H7 (cell line): ENCODE results near the gene LRP2. TPM values are rescaled to one million over a fixed set of nuclear protein-coding genes. Genes with fewer than 3 reads are reported as not detected.
A peak's percentile ranks its signal among the peaks of the same experiment; 100 is the strongest.
"Not testable (repeated sequence)": the region's sequence is repeated elsewhere in the genome, so short reads cannot be mapped to it uniquely, and the experiment has no call there.

Source experiments
- DNase-seq: peaks from one replicate; pipeline ENCODE4 v3.0.0; 2012
- H3K27me3 ChIP-seq: 2 replicates; pipeline ENCODE4 v1.6.0; 2011; ENCODE audit warnings: mild to moderate bottlenecking, low read length; ENCODE audit not compliant: control insufficient read depth, insufficient read depth
- H3K36me3 ChIP-seq: replicated peaks from 2 replicates; pipeline ENCODE4 v1.5.1; 2011; ENCODE audit warnings: low read length; ENCODE audit not compliant: control insufficient read depth, insufficient read depth
- H3K4me3 ChIP-seq: 2 replicates; pipeline ENCODE4 v1.5.1; 2011; ENCODE audit warnings: low read depth, mild to moderate bottlenecking, control low read depth, low read length, moderate library complexity; ENCODE audit not compliant: insufficient read depth
- total RNA-seq: library from RNA; depleted of rRNA; stranded (reverse); fragments of >200 nt; shearing (Covaris generic); gene quantifications from 2 replicates; pipeline ENCODE4 v1.2.3, GENCODE V29; 2014; rRNA removed

Gene LRP2
- 1.1 and 1.3 TPM in 2 replicates for total RNA-seq

- Histone ChIP-seq H3K36me3 (no peaks in the 10 kb centered on the region), H3K4me3 (peak within 1 kb of the TSS; percentile 60), H3K27me3 (peaks cover 54% of the 10 kb centered on the region)
- DNase-seq, result peak; percentile 78
Observed at GRCh38 chr2:169362118-169362893, at the start of gene LRP2. LRP2 (minus strand) TSS chr2:169362534; CDS start chr2:169362399, 135 bp downstream.

GRCh38 chr2:169406891-169407290 lies 44.6 kb upstream of the LRP2 start:
- H3K27me3 ChIP-seq, result no peaks in the 10 kb centered on the region
- DNase-seq, result no peak
- H3K4me3 ChIP-seq, result no peak overlapping the region
- H3K36me3 ChIP-seq, result no peaks in the 10 kb centered on the region

GRCh38 chr2:169399491-169399890 lies 37.2 kb upstream of the LRP2 start:
- not testable (repeated sequence) for H3K36me3 ChIP-seq, DNase-seq, H3K27me3 ChIP-seq, H3K4me3 ChIP-seq

- H3K4me3 ChIP-seq, result no peak overlapping the region
- DNase-seq, result no peak
- no peaks in the 10 kb centered on the region for H3K27me3 ChIP-seq
- no peaks in the 10 kb centered on the region for H3K36me3 ChIP-seq
Observed at GRCh38 chr2:169397697-169398096, 35.4 kb upstream of the LRP2 start.

GRCh38 chr2:169395821-169396374 lies 33.6 kb upstream of the LRP2 start:
- no peak for DNase-seq
- H3K36me3 ChIP-seq, result no peaks in the 10 kb centered on the region
- H3K27me3 ChIP-seq, result no peaks in the 10 kb centered on the region
- no peak overlapping the region for H3K4me3 ChIP-seq

GRCh38 chr2:169393068-169393590 lies 30.8 kb upstream of the LRP2 start:
- Histone ChIP-seq H3K4me3 (no peak overlapping the region), H3K36me3 (no peaks in the 10 kb centered on the region), H3K27me3 (no peaks in the 10 kb centered on the region)
- no peak for DNase-seq

- Histone ChIP-seq H3K36me3 (no peaks in the 10 kb centered on the region), H3K4me3 (no peak overlapping the region), H3K27me3 (no peaks in the 10 kb centered on the region)
- no peak for DNase-seq
Observed at GRCh38 chr2:169391236-169391635, 28.9 kb upstream of the LRP2 start.

- Histone ChIP-seq H3K27me3 (no peaks in the 10 kb centered on the region), H3K4me3 (no peak overlapping the region)
Observed at GRCh38 chr2:169388161-169388560, 25.8 kb upstream of the LRP2 start.

GRCh38 chr2:169386722-169387121 lies 24.4 kb upstream of the LRP2 start:
- Histone ChIP-seq H3K36me3 (no peaks in the 10 kb centered on the region), H3K27me3 (no peaks in the 10 kb centered on the region), H3K4me3 (no peak overlapping the region)
- DNase-seq, result no peak

More at GRCh38 chr2:169388161-169388560, 25.8 kb upstream of the LRP2 start:
- no peak for DNase-seq
- no peaks in the 10 kb centered on the region for H3K36me3 ChIP-seq

- no peak for DNase-seq
- Histone ChIP-seq H3K36me3 (no peaks in the 10 kb centered on the region), H3K27me3 (no peaks in the 10 kb centered on the region), H3K4me3 (no peak overlapping the region)
Observed at GRCh38 chr2:169384816-169385215, 22.5 kb upstream of the LRP2 start.

GRCh38 chr2:169372561-169372960 lies 10.2 kb upstream of the LRP2 start:
- H3K4me3 ChIP-seq, result no peak overlapping the region
- no peak for DNase-seq
- no peaks in the 10 kb centered on the region; the same call in 1 of the 2 replicates for H3K27me3 ChIP-seq
- no peaks in the 10 kb centered on the region for H3K36me3 ChIP-seq

- Histone ChIP-seq H3K36me3 (no peaks in the 10 kb centered on the region), H3K4me3 (no peak overlapping the region), H3K27me3 (peaks cover 39% of the 10 kb centered on the region)
- no peak for DNase-seq
Observed at GRCh38 chr2:169366066-169366465, 3.7 kb upstream of the LRP2 start.

- peak; percentile 9 for DNase-seq
- peaks cover 49% of the 10 kb centered on the region for H3K27me3 ChIP-seq
- no peaks in the 10 kb centered on the region for H3K36me3 ChIP-seq
- H3K4me3 ChIP-seq, result peak overlapping the region; percentile 60
Observed at GRCh38 chr2:169365029-169365480, 2.7 kb upstream of the LRP2 start.

- peak; percentile 73 for DNase-seq
- Histone ChIP-seq H3K27me3 (peaks cover 54% of the 10 kb centered on the region), H3K36me3 (no peaks in the 10 kb centered on the region), H3K4me3 (peak overlapping the region; percentile 60)
Observed at GRCh38 chr2:169363560-169364150, 1.3 kb upstream of the LRP2 start.
